SIG-M5 treated with dmso at 0.1 percent for 504 hours (cell line): Measurements from ENCODE around the gene ERI3.

Source experiments
- DNase-seq: peaks from one replicate; lab custom pipeline; 2025; ENCODE audit not compliant: unreplicated experiment; lab: John Stamatoyannopoulos, UW

ERI3 gene

GRCh38 chr1:44318097-44319088 lies 36.7 kb downstream of the ERI3 start:
- peak; percentile 5 for DNase-seq

DNA sequence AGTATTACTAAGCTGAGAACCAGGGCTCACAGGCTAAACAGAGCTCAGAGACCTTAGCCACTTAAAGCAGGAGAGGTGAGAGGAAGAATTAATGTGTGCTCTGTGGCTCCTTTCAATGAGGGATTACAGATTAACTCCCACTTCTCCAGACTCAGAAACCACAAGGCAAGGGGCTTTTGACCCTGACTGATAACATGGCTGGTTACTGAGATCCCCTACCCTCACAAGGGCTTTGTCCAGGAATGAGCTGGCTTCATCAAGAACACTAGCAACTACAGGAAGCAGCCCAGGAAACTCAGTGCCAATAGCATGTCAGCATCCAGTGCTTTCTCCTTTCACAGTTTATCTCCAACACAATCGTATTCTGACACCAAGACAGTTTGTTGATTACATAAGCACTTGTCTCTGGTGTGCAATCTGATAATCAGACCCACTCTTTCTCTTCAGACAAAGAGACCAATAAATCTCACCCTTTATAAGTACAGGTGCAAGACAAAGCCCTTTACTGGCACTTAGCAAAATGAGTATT lies 38.8 kb downstream of the ERI3 start:
- DNase-seq, result no peak

GRCh38 chr1:44315521-44315920 lies 39.5 kb downstream of the ERI3 start:
- DNase-seq, result no peak

DNA sequence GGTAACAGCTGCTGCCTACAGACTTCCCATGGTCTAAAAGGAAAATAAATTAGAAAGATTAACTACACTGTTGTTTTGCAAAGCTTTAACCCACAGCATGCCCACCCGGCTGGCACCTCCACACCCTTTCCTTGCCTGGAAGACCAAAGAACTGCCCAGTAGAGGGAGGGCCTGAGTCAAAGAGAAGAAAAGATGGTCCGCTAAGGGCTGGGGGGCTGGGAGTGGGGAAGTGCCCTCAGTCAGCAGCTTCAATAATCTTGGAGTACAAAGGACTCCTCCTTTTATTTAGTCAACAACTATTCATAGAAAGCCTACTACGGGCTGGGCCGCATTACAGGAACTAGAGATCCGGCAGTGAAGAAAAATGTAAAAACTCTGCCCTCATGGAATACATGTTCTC lies 40.6 kb downstream of the ERI3 start:
- no peak for DNase-seq

DNA sequence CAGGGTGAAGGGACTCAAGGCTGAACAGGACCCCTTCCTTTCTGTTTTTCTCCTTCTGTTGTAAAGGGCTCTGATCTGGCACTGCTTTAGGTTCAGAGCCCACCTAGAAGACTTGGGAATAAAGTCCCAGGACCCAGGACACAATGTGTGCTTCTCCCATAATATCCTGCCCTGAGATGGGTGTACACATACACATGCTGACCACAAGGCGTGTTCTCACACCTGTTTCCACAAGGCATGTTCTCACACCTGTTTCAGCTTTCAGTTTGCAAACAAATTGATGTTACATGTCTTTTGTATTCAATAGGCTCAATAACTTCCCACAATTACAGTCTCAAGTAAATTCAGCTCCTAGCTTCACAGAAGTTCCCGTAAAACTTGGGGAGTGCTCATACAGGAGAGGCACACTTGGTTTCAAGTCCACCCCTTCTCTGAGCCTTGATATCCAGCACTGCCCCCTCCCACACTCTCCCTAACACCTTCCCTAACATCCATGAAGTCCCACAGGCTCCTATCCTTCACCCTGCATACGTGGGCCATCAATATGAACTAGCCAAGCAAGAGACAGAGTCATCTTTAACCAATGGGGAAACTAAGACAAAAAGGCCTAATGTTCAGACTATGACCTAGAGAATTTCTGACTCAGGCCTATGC lies 41.7 kb downstream of the ERI3 start:
- DNase-seq, result no peak

DNA sequence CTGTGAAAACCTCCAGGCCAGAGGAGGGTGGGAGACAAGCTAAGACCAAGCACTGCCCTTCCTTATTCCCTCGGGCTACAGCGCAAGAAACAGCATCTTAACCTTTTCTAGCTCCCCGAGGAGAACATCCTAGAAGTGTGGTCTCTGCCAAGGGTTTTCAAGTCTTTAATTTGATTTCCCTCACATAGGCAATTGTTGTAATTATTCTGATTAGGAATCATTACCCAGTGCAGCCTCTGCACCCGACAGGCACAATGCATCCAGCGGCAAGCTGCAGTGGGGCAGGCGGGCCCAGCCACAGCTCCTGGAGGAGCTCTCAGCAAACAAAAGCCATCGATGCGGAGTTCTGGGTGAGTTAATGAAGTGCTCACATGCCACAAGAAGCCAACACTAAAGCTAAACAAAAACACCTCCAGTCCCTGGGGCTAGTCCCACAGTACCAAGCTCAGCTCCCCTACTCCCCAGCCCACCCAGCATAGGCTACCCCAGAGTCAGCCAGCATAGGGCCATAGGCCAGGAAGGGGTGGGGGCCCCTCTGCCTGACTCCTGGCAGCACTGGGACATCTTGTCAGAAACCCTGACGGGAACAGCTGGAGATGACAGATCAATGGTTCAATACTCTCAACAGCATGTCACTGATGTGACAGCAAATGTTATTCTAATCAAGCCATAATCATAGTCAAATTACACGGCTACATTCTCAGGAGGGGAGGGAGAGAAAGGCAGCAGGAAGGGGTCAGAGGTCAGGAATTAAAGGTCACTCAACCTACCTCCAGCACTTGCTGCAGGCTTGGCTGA lies 42.5 kb downstream of the ERI3 start:
- no peak for DNase-seq

DNA sequence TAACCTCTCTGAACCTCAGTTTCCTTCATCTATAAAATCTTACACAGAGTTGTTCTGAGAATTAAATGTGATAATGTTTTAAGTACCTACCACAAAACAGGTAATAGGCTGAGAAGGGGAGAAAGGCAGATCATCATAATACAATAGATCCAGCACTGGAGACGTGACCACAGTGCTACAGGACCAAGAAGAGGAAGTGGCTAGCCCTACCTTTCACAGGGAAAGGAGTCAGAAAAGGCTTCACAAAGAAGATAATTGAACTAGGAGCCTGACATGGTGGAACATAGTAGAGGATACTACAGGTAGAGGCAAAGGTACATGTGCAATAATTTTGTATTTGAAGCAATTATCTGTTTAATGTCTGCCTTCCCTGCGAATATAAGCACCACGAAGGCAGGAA lies 45.1 kb downstream of the ERI3 start:
- no peak for DNase-seq

DNA sequence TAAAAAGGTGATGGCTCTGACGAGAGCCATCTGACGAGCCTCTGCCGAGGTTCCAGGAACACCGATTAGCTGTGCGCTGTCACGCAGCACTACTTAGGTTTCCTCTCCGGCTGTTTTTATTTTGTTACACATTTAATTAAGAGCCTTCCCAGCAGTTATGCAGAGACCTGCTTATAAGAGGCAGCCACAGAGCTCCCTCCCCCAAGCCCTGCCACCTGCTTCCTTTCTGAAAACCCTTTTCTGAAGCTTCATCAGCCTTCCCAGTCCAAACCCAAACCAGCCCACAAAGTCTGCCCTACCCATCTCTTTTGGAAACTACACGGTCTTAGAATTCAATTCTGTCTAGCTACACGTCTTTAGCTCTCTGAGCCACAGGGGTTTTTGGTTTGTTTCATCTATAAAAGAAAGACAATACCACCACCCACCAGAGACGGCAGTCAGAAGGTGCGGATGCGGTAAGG lies 49.1 kb downstream of the ERI3 start:
- DNase-seq, result no peak

- DNase-seq, result no peak
Observed at GRCh38 chr1:44303532-44303931, 51.5 kb downstream of the ERI3 start.

- no peak for DNase-seq
Observed at GRCh38 chr1:44302541-44302940, 52.5 kb downstream of the ERI3 start.

DNA sequence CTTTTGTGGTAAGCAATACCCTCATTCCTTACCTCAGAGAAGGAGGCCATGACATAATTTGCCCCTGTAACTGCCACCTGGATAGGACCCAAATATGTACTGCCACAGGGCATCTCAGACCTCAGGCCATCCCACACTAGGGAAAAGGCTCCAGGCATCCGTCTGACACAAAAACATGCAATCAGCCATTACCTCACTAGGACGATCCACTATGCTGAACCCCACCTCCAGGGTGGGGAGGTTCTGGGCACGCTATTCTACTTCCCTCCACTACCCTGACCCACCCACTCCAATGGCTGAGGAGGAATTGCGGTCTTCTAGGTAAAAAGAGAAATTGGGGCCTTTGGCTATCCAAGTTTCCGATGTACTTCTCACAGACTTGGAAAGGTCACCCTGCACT lies 53.6 kb downstream of the ERI3 start:
- no peak for DNase-seq

GRCh38 chr1:44300852-44301251 lies 54.2 kb downstream of the ERI3 start:
- DNase-seq, result no peak

GRCh38 chr1:44297695-44298400 lies 57.2 kb downstream of the ERI3 start:
- DNase-seq, result no peak

GRCh38 chr1:44296806-44297205 lies 58.3 kb downstream of the ERI3 start:
- no peak for DNase-seq

- no peak for DNase-seq
Observed at GRCh38 chr1:44296086-44296485, 59.0 kb downstream of the ERI3 start.

DNA sequence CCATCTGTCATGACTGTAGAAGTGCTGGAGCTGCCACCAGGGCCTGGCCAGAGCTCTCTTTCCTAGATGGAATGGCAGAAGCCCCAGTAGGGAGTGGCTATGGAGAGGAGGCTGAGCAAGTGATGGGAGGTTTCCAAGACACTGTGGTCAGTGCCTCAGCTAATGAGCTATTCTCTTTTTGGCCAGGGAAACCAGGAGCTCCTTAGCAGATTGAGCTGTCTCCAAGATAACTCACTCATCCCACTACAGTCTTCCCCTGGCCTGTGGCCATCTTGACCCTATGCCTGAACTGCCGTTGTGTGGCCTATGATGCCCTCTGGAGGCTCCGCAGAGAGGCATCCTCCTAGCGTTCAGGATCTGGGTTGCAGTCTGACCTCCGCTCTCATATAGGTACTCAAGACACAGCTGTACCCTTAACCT lies 60.5 kb downstream of the ERI3 start:
- DNase-seq, result no peak

- DNase-seq, result no peak
Observed at GRCh38 chr1:44293761-44294315, 61.2 kb downstream of the ERI3 start.

- DNase-seq, result no peak
Observed at GRCh38 chr1:44292651-44293050, 62.4 kb downstream of the ERI3 start.

DNA sequence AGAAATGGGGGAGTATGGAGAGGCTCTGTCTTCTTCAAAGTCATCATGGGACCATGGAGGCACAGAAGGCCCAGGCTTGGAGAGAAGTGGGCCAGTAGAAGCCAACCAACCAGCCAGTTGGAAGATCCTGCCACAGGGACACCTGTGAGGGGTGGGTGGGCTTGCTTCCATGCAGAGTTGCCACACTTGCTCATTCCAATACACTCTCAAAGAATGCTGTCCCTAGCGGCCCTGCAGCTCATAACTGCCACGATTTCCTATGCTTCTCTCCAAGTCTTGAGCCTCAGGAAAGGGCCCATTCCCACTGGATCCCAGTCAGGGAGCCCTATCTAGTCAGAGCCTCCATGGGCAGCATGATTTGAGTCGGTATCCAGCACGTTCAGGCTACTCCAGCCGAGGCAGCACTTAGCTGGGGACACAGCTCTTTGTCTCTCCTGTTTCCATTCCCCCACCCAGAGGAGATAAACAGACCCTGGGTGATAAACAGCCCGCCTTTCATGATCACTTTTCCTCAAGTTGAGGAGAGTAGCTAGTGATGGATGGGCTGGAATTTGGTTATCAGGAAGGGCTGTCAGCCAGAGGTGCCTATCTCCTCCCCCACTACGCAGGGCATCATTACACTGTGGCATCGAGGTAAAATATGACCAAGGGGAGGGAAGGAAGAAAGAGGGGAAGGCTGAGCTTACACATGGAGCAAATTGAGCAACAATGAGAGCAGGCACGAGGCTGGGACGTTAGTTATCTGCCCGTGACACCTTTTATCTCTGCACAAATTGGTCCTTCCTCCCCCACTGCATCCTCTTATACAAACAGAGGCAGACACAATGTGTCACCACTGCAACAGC lies 64.6 kb downstream of the ERI3 start:
- DNase-seq, result no peak
